Stomach (tissue), 4 donors: ENCODE results near the gene RPL28.

ENCODE experiments used
- EP300 ChIP-seq: sonication (generic); formaldehyde crosslinking; IDR thresholded peaks from one replicate; pipeline ENCODE4 v1.6.1; 2017; ENCODE audit warnings: antibody characterized with exemption
- POLR2A ChIP-seq, 4 donors: fragments of 450-650 bp; IDR thresholded peaks; one replicate each; pipeline ENCODE4 v1.6.1; 2016; ENCODE audit warnings: antibody characterized with exemption in 4 of 4, control low read depth in 2 of 4, mild to moderate bottlenecking in 1 of 4, moderate library complexity in 1 of 4
- POLR2AphosphoS5 ChIP-seq, 3 donors: sonication (generic); formaldehyde crosslinking; IDR thresholded peaks; one replicate each; pipeline ENCODE4 v1.6.1; 2016; ENCODE audit warnings: antibody characterized with exemption in 3 of 3
- TF ChIP-seq, protein P1 (sequence below), 7 experiments: fragments of 450-650 bp in 4 of 7; fragments of 200-600 bp in 3 of 7; sonication (generic) in 3 of 7; IDR thresholded peaks; one replicate each; pipeline ENCODE4 v1.5.1; 2016 to 2019; ENCODE audit warnings: antibody characterized with exemption in 7 of 7, control low read depth in 2 of 7, mild to moderate bottlenecking in 1 of 7

DNA sequence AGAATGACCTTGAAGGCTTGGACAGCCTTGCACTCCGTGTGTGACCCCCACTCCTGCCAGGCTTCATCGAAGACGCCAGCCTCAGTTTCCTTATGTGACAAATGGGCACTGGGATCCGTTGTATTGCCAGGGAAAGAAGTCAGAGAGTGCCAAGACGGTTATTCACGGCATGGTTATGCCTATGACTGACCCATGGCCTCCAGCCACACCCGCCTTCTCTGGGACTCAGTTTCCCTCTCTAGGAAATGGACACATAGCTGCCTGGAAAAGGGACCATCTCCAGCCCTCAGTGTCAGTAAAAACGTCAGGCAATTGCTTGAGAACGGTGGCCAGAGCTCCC is 22.8 kb downstream of the RPL28 start:
- TF ChIP-seq POLR2AphosphoS5 (IDR thresholded peaks at IDR 0.05) (no peak), POLR2A (IDR thresholded peaks at IDR 0.05) (no peak), EP300 (no peak)
- TF ChIP-seq, protein P1, sequence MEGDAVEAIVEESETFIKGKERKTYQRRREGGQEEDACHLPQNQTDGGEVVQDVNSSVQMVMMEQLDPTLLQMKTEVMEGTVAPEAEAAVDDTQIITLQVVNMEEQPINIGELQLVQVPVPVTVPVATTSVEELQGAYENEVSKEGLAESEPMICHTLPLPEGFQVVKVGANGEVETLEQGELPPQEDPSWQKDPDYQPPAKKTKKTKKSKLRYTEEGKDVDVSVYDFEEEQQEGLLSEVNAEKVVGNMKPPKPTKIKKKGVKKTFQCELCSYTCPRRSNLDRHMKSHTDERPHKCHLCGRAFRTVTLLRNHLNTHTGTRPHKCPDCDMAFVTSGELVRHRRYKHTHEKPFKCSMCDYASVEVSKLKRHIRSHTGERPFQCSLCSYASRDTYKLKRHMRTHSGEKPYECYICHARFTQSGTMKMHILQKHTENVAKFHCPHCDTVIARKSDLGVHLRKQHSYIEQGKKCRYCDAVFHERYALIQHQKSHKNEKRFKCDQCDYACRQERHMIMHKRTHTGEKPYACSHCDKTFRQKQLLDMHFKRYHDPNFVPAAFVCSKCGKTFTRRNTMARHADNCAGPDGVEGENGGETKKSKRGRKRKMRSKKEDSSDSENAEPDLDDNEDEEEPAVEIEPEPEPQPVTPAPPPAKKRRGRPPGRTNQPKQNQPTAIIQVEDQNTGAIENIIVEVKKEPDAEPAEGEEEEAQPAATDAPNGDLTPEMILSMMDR (IDR thresholded peaks at IDR 0.05) = no peak
